IMR-90 (cell line): ENCODE data around the gene PYGB. TPM values are rescaled to one million over a fixed set of nuclear protein-coding genes. Genes with fewer than 3 reads are reported as not detected.

Experiments
- ATAC-seq: fragments of 200-7000 bp; cut with Tn5 transposase; 2 replicates; pipeline ENCODE4 v1.9.1; 2020; ENCODE audit warnings: low read depth, mild to moderate bottlenecking, moderate library complexity
- BruUV-seq: library from RNA; stranded (reverse); fragments of 400-500 nt; replicated peaks from 2 replicates; lab custom pipeline; 2021; lab: Mats Ljungman, UMichigan
- CTCF ChIA-PET: fragments of 300-600 bp; formaldehyde crosslinking; extraction: SDS; loops from one replicate; lab custom pipeline; 2021; ENCODE audit warnings: antibody characterized with exemption; lab: Yijun Ruan, JAX
- POLR2A ChIA-PET: fragments of 300-600 bp; sonication (Branson Sonifier 250); formaldehyde crosslinking; loops from one replicate; lab custom pipeline; 2022; ENCODE audit warnings: antibody characterized with exemption; ENCODE audit not compliant: unreplicated experiment; lab: Charles Lee
- DNase-seq: peaks from one replicate; pipeline ENCODE4 v3.0.0; 2013
- H2AFZ ChIP-seq: replicated peaks from 2 replicates; pipeline ENCODE3; 2013; ENCODE audit warnings: low read length, mild to moderate bottlenecking; ENCODE audit not compliant: poor library complexity
- H2AK5ac ChIP-seq: 2 replicates; pipeline ENCODE4 v1.6.1; 2013; ENCODE audit warnings: low read depth, low read length, inconsistent platforms
- H2AK9ac ChIP-seq: replicated peaks from 2 replicates; pipeline ENCODE3; 2013; ENCODE audit warnings: mild to moderate bottlenecking, low read depth, low read length, moderate library complexity; ENCODE audit not compliant: poor library complexity
- H2BK120ac ChIP-seq: 2 replicates; pipeline ENCODE4 v1.6.1; 2013; ENCODE audit warnings: low read depth, low read length, inconsistent platforms
- H2BK15ac ChIP-seq: 3 replicates; pipeline ENCODE4 v1.6.1; 2013; ENCODE audit warnings: low read depth, low read length, inconsistent platforms
- H2BK20ac ChIP-seq: 2 replicates; pipeline ENCODE4 v1.6.1; 2013; ENCODE audit warnings: low read depth, mild to moderate bottlenecking, inconsistent platforms, low read length, moderate library complexity
- H2BK5ac ChIP-seq: 2 replicates; pipeline ENCODE4 v1.6.1; 2013; ENCODE audit warnings: mild to moderate bottlenecking, low read depth, low read length, inconsistent platforms; ENCODE audit not compliant: poor library complexity, severe bottlenecking
- H3K14ac ChIP-seq: replicated peaks from 2 replicates; pipeline ENCODE4 v1.6.1; 2013; ENCODE audit warnings: low read depth, low read length, inconsistent platforms
- H3K18ac ChIP-seq: 2 replicates; pipeline ENCODE4 v1.6.1; 2013; ENCODE audit warnings: low read depth, low read length, control low read depth
- H3K23ac ChIP-seq: 2 replicates; pipeline ENCODE4 v1.6.1; 2013; ENCODE audit warnings: low read depth, low read length, inconsistent platforms
- H3K27ac ChIP-seq: 2 replicates; pipeline ENCODE4 v1.5.1; 2013; ENCODE audit warnings: mild to moderate bottlenecking, control low read depth, low read length; ENCODE audit not compliant: insufficient read depth
- H3K27me3 ChIP-seq: 2 replicates; pipeline ENCODE4 v1.6.1; 2013; ENCODE audit warnings: low read length; ENCODE audit not compliant: control insufficient read depth, insufficient read depth
- H3K36me3 ChIP-seq: 2 replicates; pipeline ENCODE4 v1.6.1; 2013; ENCODE audit warnings: low read length, mixed read lengths; ENCODE audit not compliant: control insufficient read depth, insufficient read depth
- H3K4ac ChIP-seq: 2 replicates; pipeline ENCODE4 v1.6.1; 2013; ENCODE audit warnings: low read depth, low read length, inconsistent platforms
- H3K4me1 ChIP-seq: 2 replicates; pipeline ENCODE4 v1.6.1; 2013; ENCODE audit warnings: low read length, mixed read lengths; ENCODE audit not compliant: control insufficient read depth, insufficient read depth
- H3K4me2 ChIP-seq: 2 replicates; pipeline ENCODE4 v1.6.1; 2013; ENCODE audit warnings: low read depth, mild to moderate bottlenecking, control low read depth, low read length, moderate library complexity
- H3K4me3 ChIP-seq: 2 replicates; pipeline ENCODE4 v1.5.1; 2013; ENCODE audit warnings: low read depth, mild to moderate bottlenecking, control low read depth, low read length, moderate library complexity; ENCODE audit not compliant: insufficient read depth
- H3K56ac ChIP-seq: 2 replicates; pipeline ENCODE4 v1.6.1; 2013; ENCODE audit warnings: low read length, inconsistent platforms; ENCODE audit not compliant: insufficient read depth; ENCODE audit errors: extremely low read depth
- H3K79me1 ChIP-seq, 2 experiments: 2 replicates each; pipeline ENCODE4 v1.6.1; 2013; ENCODE audit warnings: low read length in 2 of 2, inconsistent platforms in 1 of 2, low read depth in 1 of 2
- H3K9ac ChIP-seq: 2 replicates; pipeline ENCODE4 v1.6.1; 2013; ENCODE audit warnings: low read depth, low read length, control low read depth
- H3K9me1 ChIP-seq: 2 replicates; pipeline ENCODE4 v1.6.1; 2013; ENCODE audit warnings: low read length, inconsistent platforms; ENCODE audit not compliant: insufficient read depth
- H3K9me3 ChIP-seq: 2 replicates; pipeline ENCODE4 v1.6.1; 2013; ENCODE audit warnings: low read length; ENCODE audit not compliant: control insufficient read depth, insufficient read depth
- H4K20me1 ChIP-seq: 2 replicates; pipeline ENCODE4 v1.6.1; 2013; ENCODE audit warnings: low read length, inconsistent platforms; ENCODE audit not compliant: insufficient read depth
- H4K5ac ChIP-seq: 2 replicates; pipeline ENCODE4 v1.6.1; 2013; ENCODE audit warnings: mild to moderate bottlenecking, low read depth, low read length, control low read depth
- H4K8ac ChIP-seq, 2 experiments: 2 replicates each; pipeline ENCODE4 v1.6.1; 2013; ENCODE audit warnings: low read depth in 2 of 2, low read length in 2 of 2, control low read depth in 1 of 2, inconsistent platforms in 1 of 2
- H4K91ac ChIP-seq: 2 replicates; pipeline ENCODE4 v1.6.1; 2013; ENCODE audit warnings: low read depth, low read length, inconsistent platforms; ENCODE audit not compliant: insufficient read depth
- BHLHE40 ChIP-seq: fragments of 150-350 bp; IDR thresholded peaks from 2 replicates; pipeline ENCODE4 v1.6.1; 2016; ENCODE audit warnings: mild to moderate bottlenecking, low read depth, low read length
- CEBPB ChIP-seq: IDR thresholded peaks from 2 replicates; pipeline ENCODE4 v1.6.1; 2012; ENCODE audit warnings: low read depth, low read length, improper control_type of control experiment
- ELK1 ChIP-seq: fragments of 150-350 bp; IDR thresholded peaks from 2 replicates; pipeline ENCODE4 v1.6.1; 2016; ENCODE audit warnings: low read depth, mild to moderate bottlenecking, low read length, moderate library complexity, borderline replicate concordance
- FOS ChIP-seq: fragments of 150-350 bp; IDR thresholded peaks from 2 replicates; pipeline ENCODE4 v1.6.1; 2016; ENCODE audit warnings: low read depth, low read length
- MAFK ChIP-seq: IDR thresholded peaks from 2 replicates; pipeline ENCODE4 v1.6.1; 2012; ENCODE audit warnings: low read depth, low read length, improper control_type of control experiment
- MAZ ChIP-seq: IDR thresholded peaks from 2 replicates; pipeline ENCODE4 v1.6.1; 2012; ENCODE audit warnings: low read depth, mild to moderate bottlenecking, low read length, improper control_type of control experiment, moderate library complexity, borderline replicate concordance
- MXI1 ChIP-seq: IDR thresholded peaks from 2 replicates; pipeline ENCODE4 v1.6.1; 2012; ENCODE audit warnings: low read depth, mild to moderate bottlenecking, low read length, moderate library complexity, borderline replicate concordance
- RCOR1 ChIP-seq: IDR thresholded peaks from 2 replicates; pipeline ENCODE4 v1.6.1; 2012; ENCODE audit warnings: mild to moderate bottlenecking, low read length, improper control_type of control experiment; ENCODE audit not compliant: insufficient replicate concordance
- RFX5 ChIP-seq: IDR thresholded peaks from 2 replicates; pipeline ENCODE4 v1.8.0; 2012; ENCODE audit warnings: low read depth, mild to moderate bottlenecking, low read length, moderate library complexity
- SMC3 ChIP-seq: fragments of 150-350 bp; IDR thresholded peaks from 2 replicates; pipeline ENCODE4 v1.6.1; 2016; ENCODE audit warnings: low read depth, mild to moderate bottlenecking, antibody characterized with exemption, low read length, moderate library complexity
- WGBS, 2 experiments: methylation state at CpG; one replicate each; pipeline versions ENCODE4 v1.1.5 to v1.1.7; 2013; ENCODE audit warnings: missing lambda C conversion rate in 2 of 2; ENCODE audit not compliant: insufficient read length in 1 of 2; ENCODE audit errors: extremely low coverage in 2 of 2; 5-methylcytosine and 5-hydroxymethylcytosine counted together
- dilution Hi-C: fragments of 300-500 bp; cut with HindIII; formaldehyde crosslinking; loops from one replicate; pipeline ENCODE4 v1.14.3; 2018; ENCODE audit warnings: low sequenced_read_pairs; ENCODE audit not compliant: unreplicated experiment
- in situ Hi-C: fragments of 300-500 bp; cut with MboI; formaldehyde crosslinking; loops from 3 replicates; pipeline ENCODE4 v1.14.3; 2019; ENCODE audit warnings: low sequenced_read_pairs, inconsistent platforms, mixed read lengths
- intact Hi-C: fragments of 100-400 bp; cut with micrococcal nuclease; formaldehyde crosslinking; loops from 2 replicates; pipeline ENCODE4 v1.10.0; 2022
- polyA plus RNA-seq, 3 experiments: library from polyadenylated mRNA; depleted of rRNA; stranded (reverse); fragments of >200 nt; gene quantifications; 2 replicates each; pipeline ENCODE4 v1.2.3, GENCODE V29; 2012; ENCODE audit warnings: low replicate concordance in 1 of 3
- total RNA-seq: library from RNA; depleted of rRNA; stranded (reverse); fragments of >200 nt; gene quantifications from 2 replicates; pipeline ENCODE4 v1.2.3, GENCODE V29; 2012
- TF ChIP-seq, protein P1 (sequence below): fragments of 150-350 bp; IDR thresholded peaks from 2 replicates; pipeline ENCODE4 v1.6.1; 2017; ENCODE audit warnings: mild to moderate bottlenecking, antibody characterized with exemption, low read length, low read depth

Gene PYGB
- total and polyA plus RNA-seq, 2 of the 4 experiments (the other 2 are of a cell fraction): 72.4 to 83.1 TPM

DNA sequence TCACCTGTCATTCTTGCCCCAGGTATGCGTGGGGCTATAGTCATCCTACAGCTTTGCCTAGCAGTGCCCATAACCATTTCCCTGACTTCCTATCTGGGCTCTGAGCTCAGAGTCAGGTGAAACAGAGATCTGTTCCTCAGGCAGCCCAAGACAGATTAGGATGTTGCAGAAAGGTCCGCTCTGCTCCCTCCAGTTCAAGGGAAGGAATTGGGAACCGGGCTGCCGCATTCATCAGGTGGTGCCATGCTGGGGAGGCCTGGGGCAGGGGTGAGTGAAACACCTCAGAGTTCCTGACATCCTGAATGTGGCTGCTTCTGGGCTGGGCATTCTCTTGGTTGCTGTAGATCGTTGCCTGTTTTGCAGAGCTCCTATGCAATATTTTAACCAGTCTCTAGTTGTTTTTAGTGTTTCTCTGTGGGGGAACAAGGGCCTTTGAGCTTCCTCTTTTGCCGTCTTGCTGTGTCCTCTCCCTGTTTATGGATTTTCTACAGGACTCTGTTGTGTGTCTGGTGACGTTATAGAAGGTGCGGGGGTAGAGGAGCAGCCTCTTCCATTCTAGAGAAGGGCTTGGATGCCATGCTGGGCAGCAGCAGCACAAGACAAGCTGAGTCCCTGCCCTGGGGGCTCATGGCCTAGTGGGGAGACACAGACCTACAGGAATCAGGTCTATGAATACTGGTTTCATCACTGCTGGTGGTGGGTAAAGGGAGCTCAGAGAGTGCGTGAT is 43.2 kb upstream of the PYGB start:
- H3K27ac ChIP-seq: no peak overlapping the region
- ATAC-seq (no peak), DNase-seq (no peak)
- 0 out of 4 replicates have a peak overlapping the region, but pooled peaks of 1 of the 2 experiments have one; percentile 13 for H4K8ac ChIP-seq
- no peak overlapping the region for H2AK5ac ChIP-seq
- H3K36me3 ChIP-seq: no peaks in the 10 kb centered on the region
- in situ Hi-C loops (no loop called here), intact Hi-C loops (loop anchor here (5.0 kb wide), 1 partner anchor 193 kb away; no protein-coding TSS in a partner anchor), dilution Hi-C loops (no loop called here)
- H2AK9ac ChIP-seq: no peak overlapping the region
- no peak overlapping the region for H3K23ac ChIP-seq
- ChIA-PET POLR2A (no interaction called here), CTCF (interaction anchor here (1.0 to 1.6 kb wide), 2 partner anchors 9 to 43 kb away, joined by 4 read pairs; partner anchors contain the start of genes ENTPD6 and PYGB)
- H3K4me3 ChIP-seq: no peak overlapping the region
- H2AFZ ChIP-seq: no peak overlapping the region
- no peak overlapping the region for H4K91ac ChIP-seq
- H3K4ac ChIP-seq: no peak overlapping the region
- H3K9me1 ChIP-seq: peaks cover 10% of the 10 kb centered on the region; the same call in 1 of the 2 replicates
- H3K18ac ChIP-seq: no peak overlapping the region; the same call in 1 of the 2 replicates
- BruUV-seq: no TSS peak
- H3K4me2 ChIP-seq: no peak overlapping the region
- no peak overlapping the region for H2BK15ac ChIP-seq
- H2BK120ac ChIP-seq: no peak overlapping the region
- peaks cover 28 to 60% of the 10 kb centered on the region in 2 experiments for H3K79me1 ChIP-seq
- H3K14ac ChIP-seq: no peak overlapping the region
- no peaks in the 10 kb centered on the region for H3K9me3 ChIP-seq
- TF ChIP-seq, protein P1, sequence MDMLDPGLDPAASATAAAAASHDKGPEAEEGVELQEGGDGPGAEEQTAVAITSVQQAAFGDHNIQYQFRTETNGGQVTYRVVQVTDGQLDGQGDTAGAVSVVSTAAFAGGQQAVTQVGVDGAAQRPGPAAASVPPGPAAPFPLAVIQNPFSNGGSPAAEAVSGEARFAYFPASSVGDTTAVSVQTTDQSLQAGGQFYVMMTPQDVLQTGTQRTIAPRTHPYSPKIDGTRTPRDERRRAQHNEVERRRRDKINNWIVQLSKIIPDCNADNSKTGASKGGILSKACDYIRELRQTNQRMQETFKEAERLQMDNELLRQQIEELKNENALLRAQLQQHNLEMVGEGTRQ: no peak
- TF ChIP-seq MXI1: no peak
- no peak for TF ChIP-seq BHLHE40
- TF ChIP-seq MAZ: no peak
- no peak for TF ChIP-seq SMC3
- no peak for TF ChIP-seq FOS
- no peak for TF ChIP-seq RCOR1
- no peak for TF ChIP-seq RFX5
- TF ChIP-seq MAFK: no peak
- no peak for TF ChIP-seq ELK1
- no peak for TF ChIP-seq CEBPB
- H3K27me3 ChIP-seq: no peaks in the 10 kb centered on the region
- H3K56ac ChIP-seq: no peak overlapping the region
- H4K5ac ChIP-seq: no peak overlapping the region
- peaks cover 4% of the 10 kb centered on the region for H4K20me1 ChIP-seq
- no peak overlapping the region for H2BK20ac ChIP-seq
- 100% methylated on average over 2 of the region's 9 CpGs; no CpG with 5 or more reads in 1 of the 2 experiments for WGBS, 2 experiments
- no peak overlapping the region for H2BK5ac ChIP-seq
- no peak overlapping the region for H3K9ac ChIP-seq
- peaks cover 3% of the 10 kb centered on the region; the same call in 1 of the 2 replicates for H3K4me1 ChIP-seq
